Lower lobe of right lung (tissue), 2 donors: ENCODE data around the gene PRIM2. TPM values are rescaled to one million over a fixed set of nuclear protein-coding genes. Genes with fewer than 3 reads are reported as not detected.
"Not testable (repeated sequence)": the region's sequence is repeated elsewhere in the genome, so short reads cannot be mapped to it uniquely, and the experiment has no call there.

ENCODE experiments used
- ATAC-seq, 2 donors: fragments of 200-7000 bp; cut with Tn5 transposase; one replicate each; pipeline ENCODE4 v1.9.1; 2020 to 2022; ENCODE audit warnings: mild to moderate bottlenecking in 2 of 2, moderate library complexity in 2 of 2
- DNase-seq: peaks from one replicate; pipeline ENCODE4 v3.0.0-alpha.2; 2020
- H3K27ac ChIP-seq: fragments of 200-600 bp; one replicate; pipeline ENCODE4 v1.8.0; 2022
- H3K27me3 ChIP-seq: fragments of 200-600 bp; one replicate; pipeline ENCODE4 v1.8.0; 2022; ENCODE audit warnings: low read depth
- H3K36me3 ChIP-seq: fragments of 200-600 bp; one replicate; pipeline ENCODE4 v1.8.0; 2022; ENCODE audit warnings: mild to moderate bottlenecking
- H3K4me1 ChIP-seq: fragments of 200-600 bp; one replicate; pipeline ENCODE4 v1.8.0; 2022
- H3K4me3 ChIP-seq: fragments of 200-600 bp; one replicate; pipeline ENCODE4 v1.8.0; 2022; ENCODE audit warnings: mild to moderate bottlenecking
- H3K9me3 ChIP-seq: fragments of 200-600 bp; one replicate; pipeline ENCODE4 v1.8.0; 2022
- intact Hi-C: fragments of 100-400 bp; cut with DNase I; formaldehyde crosslinking; loops from one replicate; pipeline ENCODE4 v1.11.0; 2022
- microRNA-seq: library from miRNA; unstranded; fragments of <30 nt; microRNA quantifications from one replicate; pipeline ENCODE4 v1.2.0, GENCODE V29; 2020; ENCODE audit warnings: borderline number of aligned reads
- total RNA-seq: library from RNA; stranded (reverse); fragmentation: NEBNext Ultra II Directional; extraction: Animal tissue kit (Norgen Biotek cat#: 25700); gene quantifications from one replicate; pipeline ENCODE4 v1.2.1, GENCODE V29; 2021
- donor health status: DM: no; HTN: yes; CAD: no; lungs with severe emphysema.

The PRIM2 gene
- total RNA-seq, 1 donor from 2014 or later = 9.1 TPM

DNA sequence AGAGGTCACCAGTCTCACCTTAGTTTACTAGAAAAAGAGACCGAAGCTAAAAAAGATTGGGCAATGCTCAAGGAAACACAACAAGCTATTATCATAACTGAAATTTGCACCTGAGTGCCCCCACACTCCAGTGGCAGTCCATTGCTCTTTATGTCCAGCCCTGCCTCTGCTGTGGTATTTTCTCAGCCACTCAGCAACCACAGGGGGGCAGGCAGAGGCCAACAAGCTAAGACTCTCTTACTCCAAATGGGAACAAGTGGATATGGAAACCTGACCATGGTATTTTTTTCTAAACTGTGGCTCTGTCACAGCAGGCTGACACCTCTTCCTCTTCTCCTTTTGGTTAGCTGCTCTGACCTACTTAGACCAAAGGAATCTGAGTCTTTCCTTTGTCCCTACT, 355.9 kb downstream of the PRIM2 start:
- H3K4me3 ChIP-seq, H3K9me3 ChIP-seq, H3K4me1 ChIP-seq, ATAC-seq, H3K27me3 ChIP-seq, DNase-seq, H3K27ac ChIP-seq, intact Hi-C loops, H3K36me3 ChIP-seq: not testable (repeated sequence)

DNA sequence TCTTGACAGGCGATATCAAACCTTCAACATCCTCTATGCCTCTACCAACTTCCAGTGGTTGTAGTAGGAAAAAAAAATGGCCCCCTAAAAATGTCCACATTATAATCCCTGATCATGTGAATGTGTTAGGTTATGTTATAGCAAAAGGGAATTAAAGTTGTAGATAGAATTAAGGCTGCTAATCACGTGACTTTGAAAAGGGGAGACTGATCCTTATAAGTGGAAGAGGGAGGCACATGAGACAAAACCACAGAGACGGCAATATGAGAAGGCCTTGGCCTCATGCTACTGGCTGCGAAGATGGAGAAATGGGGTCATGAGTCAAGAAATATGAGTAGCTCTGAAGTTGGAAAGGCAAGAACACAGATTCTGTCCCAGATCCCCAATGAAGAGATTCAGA, 358.0 kb downstream of the PRIM2 start:
- H3K9me3 ChIP-seq, H3K27me3 ChIP-seq, H3K4me1 ChIP-seq, H3K36me3 ChIP-seq, H3K4me3 ChIP-seq, H3K27ac ChIP-seq, ATAC-seq, intact Hi-C loops, DNase-seq: not testable (repeated sequence)

GRCh38 chr6:57696382-57696781, 379.0 kb downstream of the PRIM2 start:
- intact Hi-C loops, H3K36me3 ChIP-seq, H3K9me3 ChIP-seq, H3K27ac ChIP-seq, H3K27me3 ChIP-seq, H3K4me3 ChIP-seq, ATAC-seq, H3K4me1 ChIP-seq, DNase-seq: not testable (repeated sequence)

Small RNA genes within 50 kb of the gene (microRNA-seq; reads per million reads assigned to microRNA genes)
- not detected for gene MIR548U

Other genes starting within 250 kb of the PRIM2 start
- gene ZNF451, start 227.4 kb upstream of the PRIM2 start, total RNA-seq = 56.9 TPM
- gene BAG2, start 145.3 kb upstream of the PRIM2 start, total RNA-seq = 5.1 TPM
- 11.3 TPM for gene RAB23, start 95.3 kb upstream of the PRIM2 start, total RNA-seq